Mucosa of rectum (tissue), 2 donors: ENCODE results near the gene CNPPD1.
"Not testable (repeated sequence)": the region's sequence is repeated elsewhere in the genome, so short reads cannot be mapped to it uniquely, and the experiment has no call there.

Experiments used
- H3K27ac ChIP-seq, 2 donors: one replicate each; pipeline ENCODE4 v1.7.0; 2013; ENCODE audit warnings: inconsistent platforms in 2 of 2, low read depth in 2 of 2, low read length in 2 of 2
- H3K27me3 ChIP-seq, 2 donors: one replicate each; pipeline ENCODE4 v1.7.0; 2013; ENCODE audit warnings: low read length in 2 of 2; ENCODE audit not compliant: control insufficient read depth in 2 of 2, insufficient read depth in 2 of 2
- H3K36me3 ChIP-seq, 2 donors: one replicate each; pipeline ENCODE4 v1.7.0; 2013; ENCODE audit warnings: low read length in 2 of 2; ENCODE audit not compliant: control insufficient read depth in 2 of 2, insufficient read depth in 2 of 2
- H3K4me1 ChIP-seq, 2 donors: one replicate each; pipeline ENCODE4 v1.7.0; 2013; ENCODE audit warnings: low read length in 2 of 2, mild to moderate bottlenecking in 1 of 2; ENCODE audit not compliant: control insufficient read depth in 2 of 2, insufficient read depth in 2 of 2
- H3K4me3 ChIP-seq, 2 donors: one replicate each; pipeline ENCODE4 v1.7.0; 2013; ENCODE audit warnings: low read length in 2 of 2
- H3K9ac ChIP-seq, 2 donors: one replicate each; pipeline ENCODE4 v1.7.0; 2013; ENCODE audit warnings: low read length in 2 of 2, low read depth in 1 of 2, mild to moderate bottlenecking in 1 of 2
- H3K9me3 ChIP-seq, 2 donors: one replicate each; pipeline ENCODE4 v1.7.0; 2013; ENCODE audit warnings: low read length in 2 of 2; ENCODE audit not compliant: control insufficient read depth in 2 of 2
- donor health status: healthy.
- donor health status: Normal muscosa, but diverticular disease.

CNPPD1 gene

DNA sequence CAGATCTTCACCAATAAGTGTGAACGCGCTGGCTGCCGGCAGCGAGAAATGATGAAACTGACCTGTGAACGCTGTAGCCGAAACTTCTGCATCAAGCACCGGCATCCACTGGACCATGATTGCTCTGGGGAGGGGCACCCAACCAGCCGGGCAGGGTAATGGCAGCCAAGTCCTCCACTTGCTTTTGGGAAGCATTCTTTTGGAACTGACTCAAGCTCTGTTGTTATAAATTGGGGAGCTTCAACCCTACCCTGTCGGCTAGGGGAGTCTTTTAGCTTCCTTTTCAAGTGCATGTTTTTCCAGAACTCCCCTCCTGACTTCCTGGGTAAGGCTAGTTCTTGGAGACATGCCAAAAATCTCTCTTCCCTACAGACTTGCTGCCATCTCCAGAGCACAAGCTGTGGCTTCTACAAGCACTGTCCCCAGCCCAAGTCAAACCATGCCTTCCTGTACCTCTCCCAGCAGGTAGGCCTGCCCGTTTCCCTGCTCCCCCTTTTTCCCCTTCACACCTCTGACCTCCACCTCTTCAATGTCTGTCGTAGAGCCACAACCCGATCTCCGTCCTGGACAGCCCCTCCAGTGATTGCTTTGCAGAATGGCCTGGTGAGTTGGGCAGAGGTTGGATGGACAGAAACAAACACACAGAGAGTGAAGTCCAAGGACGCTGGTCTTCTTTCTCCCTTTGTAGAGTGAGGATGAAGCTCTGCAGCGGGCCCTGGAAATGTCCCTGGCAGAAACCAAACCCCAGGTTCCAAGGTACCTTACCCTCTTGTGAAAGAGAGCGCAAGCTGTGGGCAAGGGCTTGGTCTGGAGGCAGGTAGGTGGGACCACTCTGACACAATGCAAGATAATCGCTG is 31.4 kb upstream of the CNPPD1 start:
- Histone ChIP-seq H3K9me3 (no peaks in the 10 kb centered on the region), H3K9ac (peak overlapping the region in 1 of 2 donors; percentile 67), H3K4me1 (peaks cover 16 to 19% of the 10 kb centered on the region in 2 donors), H3K4me3 (peak overlapping the region in 1 of 2 donors; percentile 79), H3K36me3 (peaks cover 23 to 29% of the 10 kb centered on the region in 2 donors), H3K27ac (no peak overlapping the region), H3K27me3 (no peaks in the 10 kb centered on the region)

GRCh38 chr2:219207134-219207883 is 30.6 kb upstream of the CNPPD1 start:
- peak overlapping the region; percentile 38 to 67 for H3K9ac ChIP-seq

GRCh38 chr2:219206328-219207133 is 29.8 kb upstream of the CNPPD1 start, which contains the start of gene ZFAND2B:
TSS of gene ZFAND2B (plus strand) at chr2:219206782. CDS start at chr2:219206988, 206 bp downstream.
- peaks cover 18 to 28% of the 10 kb centered on the region in 2 donors for H3K36me3 ChIP-seq

More at GRCh38 chr2:219207134-219207883, 30.6 kb upstream of the CNPPD1 start:
- Histone ChIP-seq H3K27ac (peak overlapping the region; percentile 94 to 98), H3K4me1 (peaks cover 16 to 19% of the 10 kb centered on the region in 2 donors), H3K36me3 (peaks cover 18 to 28% of the 10 kb centered on the region in 2 donors), H3K27me3 (no peaks in the 10 kb centered on the region), H3K4me3 (peak overlapping the region; percentile 56 to 79), H3K9me3 (no peaks in the 10 kb centered on the region)

DNA sequence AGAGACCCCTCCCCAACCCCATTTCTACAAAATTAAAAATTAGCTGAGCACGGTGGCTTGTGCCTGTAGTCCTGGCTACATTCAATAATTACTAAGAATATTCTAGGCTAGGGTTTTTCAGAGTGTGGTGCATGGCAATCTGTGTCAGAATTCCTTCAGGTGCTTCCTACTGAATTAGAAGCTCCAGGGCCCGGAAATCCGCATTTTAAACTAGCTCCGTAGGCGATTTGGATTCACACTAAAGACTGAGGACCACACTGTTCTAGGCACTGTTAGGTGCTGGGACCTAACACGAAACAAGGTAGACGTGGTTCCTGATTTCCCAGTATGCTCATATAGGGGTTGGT is 29.2 kb upstream of the CNPPD1 start:
- Histone ChIP-seq H3K9me3 (no peaks in the 10 kb centered on the region), H3K9ac (peak overlapping the region; percentile 92 to 98), H3K27ac (peak overlapping the region; percentile 94 to 98), H3K4me3 (peak overlapping the region; percentile 71 to 93), H3K4me1 (peaks cover 16 to 19% of the 10 kb centered on the region in 2 donors), H3K36me3 (peaks cover 18 to 25% of the 10 kb centered on the region in 2 donors), H3K27me3 (no peaks in the 10 kb centered on the region)

More at GRCh38 chr2:219206328-219207133, 29.8 kb upstream of the CNPPD1 start, which contains the start of gene ZFAND2B:
- Histone ChIP-seq H3K9me3 (no peaks in the 10 kb centered on the region), H3K27ac (peak within 1 kb of the TSS; percentile 94 to 98), H3K9ac (peak within 1 kb of the TSS; percentile 92 to 98), H3K4me3 (peak within 1 kb of the TSS; percentile 71 to 93), H3K4me1 (peaks cover 16 to 19% of the 10 kb centered on the region in 2 donors), H3K27me3 (no peaks in the 10 kb centered on the region)

DNA sequence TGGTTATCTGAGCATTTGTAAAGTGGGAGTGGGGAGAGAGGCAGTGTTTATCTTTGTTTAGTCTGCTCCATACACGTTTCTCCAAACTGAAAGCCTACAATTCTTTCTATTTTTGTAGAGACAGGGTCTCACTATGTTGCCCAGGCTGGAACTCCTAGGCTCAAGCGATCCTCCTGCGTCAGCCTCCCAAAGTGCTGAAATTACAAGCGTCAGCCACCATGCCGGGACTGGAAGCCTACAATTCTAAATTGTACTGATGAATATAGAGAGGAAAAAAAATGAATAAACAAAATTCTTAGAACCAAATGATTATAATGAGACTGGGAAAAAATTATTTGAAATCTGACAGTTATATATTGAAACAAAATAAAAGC is 28.4 kb upstream of the CNPPD1 start:
- Histone ChIP-seq H3K9ac (no peak overlapping the region), H3K9me3 (no peaks in the 10 kb centered on the region), H3K36me3 (peaks cover 17 to 18% of the 10 kb centered on the region in 2 donors), H3K27me3 (no peaks in the 10 kb centered on the region), H3K4me1 (peaks cover 16 to 19% of the 10 kb centered on the region in 2 donors), H3K4me3 (no peak overlapping the region), H3K27ac (no peak overlapping the region)

GRCh38 chr2:219204425-219205164 is 27.9 kb upstream of the CNPPD1 start:
- no peak overlapping the region for H3K4me3 ChIP-seq
- no peaks in the 10 kb centered on the region for H3K27me3 ChIP-seq
- H3K36me3 ChIP-seq = peaks cover 13 to 16% of the 10 kb centered on the region in 2 donors
- no peaks in the 10 kb centered on the region for H3K9me3 ChIP-seq
- H3K4me1 ChIP-seq = peaks cover 16 to 19% of the 10 kb centered on the region in 2 donors
- no peak overlapping the region for H3K27ac ChIP-seq
- H3K9ac ChIP-seq = no peak overlapping the region

GRCh38 chr2:219201331-219201730 is 24.6 kb upstream of the CNPPD1 start:
- H3K4me3 ChIP-seq, H3K9me3 ChIP-seq, H3K36me3 ChIP-seq: not testable (repeated sequence)

GRCh38 chr2:219200502-219201326 is 24.0 kb upstream of the CNPPD1 start:
- not testable (repeated sequence) for H3K9ac ChIP-seq, H3K27ac ChIP-seq, H3K4me3 ChIP-seq, H3K27me3 ChIP-seq, H3K36me3 ChIP-seq, H3K9me3 ChIP-seq, H3K4me1 ChIP-seq

More at GRCh38 chr2:219201331-219201730, 24.6 kb upstream of the CNPPD1 start:
- not testable (repeated sequence) for H3K27ac ChIP-seq, H3K9ac ChIP-seq, H3K4me1 ChIP-seq, H3K27me3 ChIP-seq
